Skin epidermis (tissue), 12 donors: ENCODE results near the gene IWS1.
"Not testable (repeated sequence)": the region's sequence is repeated elsewhere in the genome, so short reads cannot be mapped to it uniquely, and the experiment has no call there.

Experiments used
- H3K27ac ChIP-seq, 21 experiments: fragments of 200-600 bp; sonication (generic) in 11 of 21; one replicate each; pipeline ENCODE4 v1.5.0; 2020; ENCODE audit warnings: mild to moderate bottlenecking in 3 of 21, inconsistent platforms in 2 of 21, moderate library complexity in 2 of 21
- H3K4me3 ChIP-seq, 7 experiments: fragments of 200-600 bp; sonication (generic) in 2 of 7; one replicate each; pipeline ENCODE4 v1.5.0; 2020; ENCODE audit warnings: inconsistent platforms in 2 of 7, mild to moderate bottlenecking in 2 of 7, moderate library complexity in 1 of 7

The IWS1 gene

GRCh38 chr2:127531221-127531648 lies 4.9 kb upstream of the IWS1 start:
- no peak overlapping the region for H3K4me3 ChIP-seq
- no peak overlapping the region for H3K27ac ChIP-seq

GRCh38 chr2:127530245-127531140 lies 4.2 kb upstream of the IWS1 start:
- Histone ChIP-seq H3K4me3 (no peak overlapping the region), H3K27ac (no peak overlapping the region)

GRCh38 chr2:127529416-127529815 lies 3.1 kb upstream of the IWS1 start:
- not testable (repeated sequence) for H3K27ac ChIP-seq, H3K4me3 ChIP-seq

GRCh38 chr2:127528487-127528886 lies 2.2 kb upstream of the IWS1 start:
- no peak overlapping the region for H3K4me3 ChIP-seq
- no peak overlapping the region for H3K27ac ChIP-seq

- Histone ChIP-seq H3K27ac (peak overlapping the region; percentile 51 to 99 (median 96)), H3K4me3 (peak overlapping the region; percentile 66 to 99 (median 94))
These were observed 914 bp upstream of the IWS1 start for GRCh38 chr2:127527001-127527804.

- H3K4me3 ChIP-seq, result peak overlapping the region; percentile 66 to 99 (median 94)
These were observed 578 bp downstream of the IWS1 start for GRCh38 chr2:127525691-127526131.

GRCh38 chr2:127524198-127524834 lies 2.0 kb downstream of the IWS1 start:
- H3K4me3 ChIP-seq, H3K27ac ChIP-seq: not testable (repeated sequence)

More at GRCh38 chr2:127525691-127526131, 578 bp downstream of the IWS1 start:
- H3K27ac ChIP-seq, result peak overlapping the region; percentile 51 to 99 (median 96)

- Histone ChIP-seq H3K4me3 (no peak overlapping the region), H3K27ac (no peak overlapping the region)
These were observed 2.9 kb downstream of the IWS1 start for GRCh38 chr2:127523269-127523939.

GRCh38 chr2:127520424-127520823 lies 5.9 kb downstream of the IWS1 start:
- Histone ChIP-seq H3K27ac (no peak overlapping the region), H3K4me3 (no peak overlapping the region)

- H3K27ac ChIP-seq, result no peak overlapping the region
- H3K4me3 ChIP-seq, result no peak overlapping the region
These were observed 8.8 kb downstream of the IWS1 start for GRCh38 chr2:127517465-127517864.

GRCh38 chr2:127516041-127516762 lies 10.1 kb downstream of the IWS1 start:
- no peak overlapping the region for H3K4me3 ChIP-seq
- H3K27ac ChIP-seq, result peak overlapping the region in 12 of 21 experiments; percentile 26 to 73 (median 60)

- peak overlapping the region in 10 of 21 experiments; percentile 26 to 73 (median 62) for H3K27ac ChIP-seq
- H3K4me3 ChIP-seq, result no peak overlapping the region
These were observed 10.8 kb downstream of the IWS1 start for GRCh38 chr2:127515383-127515915.

- Histone ChIP-seq H3K27ac (peak overlapping the region in 1 of 21 experiments; percentile 62), H3K4me3 (no peak overlapping the region)
These were observed 11.8 kb downstream of the IWS1 start for GRCh38 chr2:127514485-127514884.

GRCh38 chr2:127514076-127514475 lies 12.2 kb downstream of the IWS1 start:
- no peak overlapping the region for H3K27ac ChIP-seq
- H3K4me3 ChIP-seq, result no peak overlapping the region

- no peak overlapping the region for H3K4me3 ChIP-seq
- no peak overlapping the region for H3K27ac ChIP-seq
These were observed 13.9 kb downstream of the IWS1 start for GRCh38 chr2:127512362-127512761.

GRCh38 chr2:127511917-127512316 lies 14.4 kb downstream of the IWS1 start:
- no peak overlapping the region for H3K4me3 ChIP-seq
- H3K27ac ChIP-seq, result no peak overlapping the region

GRCh38 chr2:127511090-127511695 lies 15.1 kb downstream of the IWS1 start:
- Histone ChIP-seq H3K4me3 (no peak overlapping the region), H3K27ac (no peak overlapping the region)

- H3K4me3 ChIP-seq, result no peak overlapping the region
- no peak overlapping the region for H3K27ac ChIP-seq
These were observed 16.2 kb downstream of the IWS1 start for GRCh38 chr2:127510073-127510472.
